Activated naive CD8-positive, alpha-beta T cell (primary cell): Measurements from ENCODE around the gene B4GALT1.
"Not testable (repeated sequence)": the region's sequence is repeated elsewhere in the genome, so short reads cannot be mapped to it uniquely, and the experiment has no call there.

Source experiments
- H3K27ac Mint-ChIP-seq: one replicate; pipeline ENCODE4 v1.8.0; 2021; ENCODE audit warnings: mixed read lengths
- H3K27me3 Mint-ChIP-seq: one replicate; pipeline ENCODE4 v1.8.0; 2021; ENCODE audit warnings: mixed read lengths
- H3K36me3 Mint-ChIP-seq: one replicate; pipeline ENCODE4 v1.8.0; 2021; ENCODE audit warnings: mixed read lengths
- H3K4me1 Mint-ChIP-seq: one replicate; pipeline ENCODE4 v1.8.0; 2021; ENCODE audit warnings: low read depth, mixed read lengths
- H3K4me3 Mint-ChIP-seq: one replicate; pipeline ENCODE4 v1.8.0; 2021; ENCODE audit warnings: mild to moderate bottlenecking, mixed read lengths
- H3K9me3 Mint-ChIP-seq: one replicate; pipeline ENCODE4 v1.8.0; 2021; ENCODE audit warnings: low read depth, mixed read lengths

The B4GALT1 gene

DNA sequence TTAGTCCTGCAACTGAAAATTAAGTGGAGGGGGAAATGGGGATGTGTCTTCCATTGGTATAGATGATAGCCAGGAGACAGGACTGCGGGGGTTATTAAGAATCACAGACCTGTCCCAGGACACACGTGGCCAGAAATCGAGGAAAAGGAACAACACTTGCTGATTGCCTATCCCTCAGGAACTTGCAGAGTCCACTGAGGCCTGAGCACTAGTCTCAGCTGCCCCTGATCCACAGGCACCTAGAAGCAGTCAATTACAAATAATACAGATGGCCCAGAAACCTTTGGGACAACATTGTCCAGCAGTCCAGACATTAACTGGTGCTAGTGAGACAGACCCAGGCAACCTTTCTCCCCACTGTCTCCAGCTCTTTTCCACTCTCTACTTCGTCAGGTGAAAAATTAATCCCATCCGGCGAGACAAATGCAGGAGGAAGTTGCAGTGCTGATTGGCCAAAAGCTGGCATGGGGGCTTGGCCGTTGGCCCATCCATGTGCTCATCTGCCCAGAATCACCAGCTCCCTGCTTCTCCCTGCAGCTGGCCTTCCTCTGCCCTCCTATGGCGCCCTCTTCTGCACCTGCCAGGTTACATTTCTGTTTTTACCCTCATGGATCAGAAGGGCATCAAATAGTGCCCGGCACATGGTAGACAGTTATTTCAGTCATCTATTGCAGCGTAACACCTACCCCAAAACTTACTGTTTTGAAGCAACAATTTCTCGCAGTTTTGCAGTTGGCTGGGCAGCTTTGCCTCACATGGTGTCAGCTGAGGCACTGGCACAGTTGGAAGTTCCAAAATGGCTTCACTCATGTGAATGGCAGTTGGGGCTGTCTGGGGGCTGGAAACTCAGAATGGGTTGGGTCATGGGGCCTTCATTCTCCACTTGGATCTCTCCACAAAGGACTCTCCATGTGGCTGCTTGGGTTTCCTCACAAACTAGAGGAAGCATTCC, 3.6 kb upstream of the B4GALT1 start:
- no peak overlapping the region for H3K4me3 Mint-ChIP-seq
- no peak overlapping the region for H3K27ac Mint-ChIP-seq
- no peaks in the 10 kb centered on the region for H3K36me3 Mint-ChIP-seq
- no peaks in the 10 kb centered on the region for H3K27me3 Mint-ChIP-seq
- no peaks in the 10 kb centered on the region for H3K9me3 Mint-ChIP-seq
- peaks cover 26% of the 10 kb centered on the region for H3K4me1 Mint-ChIP-seq

- no peaks in the 10 kb centered on the region for H3K27me3 Mint-ChIP-seq
- H3K9me3 Mint-ChIP-seq = no peaks in the 10 kb centered on the region
- H3K36me3 Mint-ChIP-seq = no peaks in the 10 kb centered on the region
- H3K27ac Mint-ChIP-seq = peak overlapping the region; percentile 97
- H3K4me3 Mint-ChIP-seq = peak overlapping the region; percentile 91
- peaks cover 41% of the 10 kb centered on the region for H3K4me1 Mint-ChIP-seq
Measured at GRCh38 chr9:33168941-33169544, 1.9 kb upstream of the B4GALT1 start.

DNA sequence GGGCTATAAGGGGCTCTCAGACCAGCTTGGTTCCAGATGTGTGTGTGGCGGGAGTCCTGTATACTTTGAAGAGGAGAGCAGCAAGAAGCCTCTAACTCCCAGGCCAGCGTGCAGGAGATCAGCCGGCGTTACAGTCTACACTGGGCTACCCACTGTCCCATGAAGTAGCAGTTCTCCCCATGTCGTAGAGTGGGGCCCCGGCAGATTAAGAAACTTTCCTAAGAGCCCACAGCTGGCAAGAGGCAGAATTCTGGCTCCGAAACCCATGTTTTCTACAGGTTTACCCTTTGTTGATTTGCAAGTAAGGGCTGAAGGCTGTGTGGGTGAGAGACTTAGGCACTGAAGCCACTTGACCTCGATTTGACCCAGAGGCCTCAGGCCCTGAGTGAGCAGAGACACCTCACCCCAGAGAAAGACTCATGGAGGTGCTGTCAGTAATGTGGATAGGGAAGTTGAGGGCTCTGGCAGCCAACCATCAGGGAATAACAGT, 881 bp upstream of the B4GALT1 start:
- Mint-ChIP-seq H3K27me3 (no peaks in the 10 kb centered on the region), H3K4me3 (peak overlapping the region; percentile 91), H3K27ac (peak overlapping the region; percentile 97), H3K9me3 (no peaks in the 10 kb centered on the region), H3K4me1 (peaks cover 49% of the 10 kb centered on the region), H3K36me3 (no peaks in the 10 kb centered on the region)

- H3K4me1 Mint-ChIP-seq = peaks cover 65% of the 10 kb centered on the region
- no peaks in the 10 kb centered on the region for H3K36me3 Mint-ChIP-seq
- H3K27ac Mint-ChIP-seq = peak overlapping the region; percentile 93
- peak overlapping the region; percentile 93 for H3K4me3 Mint-ChIP-seq
- no peaks in the 10 kb centered on the region for H3K9me3 Mint-ChIP-seq
- no peaks in the 10 kb centered on the region for H3K27me3 Mint-ChIP-seq
Measured at GRCh38 chr9:33166231-33167083, 679 bp downstream of the B4GALT1 start.

DNA sequence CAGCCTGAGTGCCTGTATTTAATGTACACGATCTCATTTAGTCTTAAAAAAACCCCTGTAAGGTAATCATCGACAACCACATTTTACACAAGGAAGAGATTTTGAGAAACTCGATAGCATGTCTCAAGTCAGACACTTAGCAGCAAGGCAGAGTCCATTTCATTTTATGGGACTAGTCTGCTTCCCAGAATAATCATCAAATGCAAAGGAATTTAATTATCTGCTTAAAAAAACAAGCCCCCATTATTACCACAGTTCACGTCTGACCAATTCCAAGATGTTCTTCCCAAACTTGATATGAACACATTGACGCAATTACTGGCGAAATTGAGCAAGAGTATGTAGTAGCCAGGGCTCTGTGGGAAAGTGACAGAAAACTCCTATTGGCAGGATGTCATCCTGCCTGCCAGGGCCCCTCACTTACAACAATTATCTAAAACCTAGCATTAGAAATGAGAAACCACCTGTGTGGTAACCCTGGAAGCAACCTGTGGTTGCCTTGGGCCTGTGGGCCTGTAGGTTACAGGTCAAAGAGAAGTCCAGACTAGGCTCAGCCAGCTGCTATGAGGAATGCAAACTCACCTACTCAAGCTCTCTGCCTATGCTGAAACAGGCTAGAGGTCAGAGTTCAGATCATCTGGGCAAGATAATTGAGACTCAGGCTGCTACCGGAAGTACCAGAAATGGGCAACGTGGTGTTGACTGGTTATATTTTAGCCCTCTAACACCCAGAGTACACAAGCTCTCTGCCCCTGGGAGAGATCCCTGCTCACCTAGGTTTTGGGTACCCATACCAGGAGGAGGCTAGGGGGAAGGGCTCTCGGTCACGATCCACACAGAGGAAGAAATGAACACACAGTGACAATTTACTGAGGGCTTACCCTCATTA, 1.6 kb downstream of the B4GALT1 start:
- H3K4me1 Mint-ChIP-seq = peaks cover 72% of the 10 kb centered on the region
- H3K27ac Mint-ChIP-seq = peak overlapping the region; percentile 93
- no peaks in the 10 kb centered on the region for H3K27me3 Mint-ChIP-seq
- peak overlapping the region; percentile 93 for H3K4me3 Mint-ChIP-seq
- H3K9me3 Mint-ChIP-seq = no peaks in the 10 kb centered on the region
- H3K36me3 Mint-ChIP-seq = no peaks in the 10 kb centered on the region

- not testable (repeated sequence) for H3K27me3 Mint-ChIP-seq, H3K36me3 Mint-ChIP-seq, H3K9me3 Mint-ChIP-seq
- Mint-ChIP-seq H3K4me1 (peaks cover 78% of the 10 kb centered on the region), H3K27ac (peak overlapping the region; percentile 93), H3K4me3 (peak overlapping the region; percentile 93)
Measured at GRCh38 chr9:33164921-33165262, 2.2 kb downstream of the B4GALT1 start.

- Mint-ChIP-seq H3K4me3 (peak overlapping the region; percentile 82), H3K4me1 (peaks cover 84% of the 10 kb centered on the region), H3K36me3 (no peaks in the 10 kb centered on the region), H3K9me3 (no peaks in the 10 kb centered on the region), H3K27me3 (no peaks in the 10 kb centered on the region), H3K27ac (peak overlapping the region; percentile 97)
Measured at GRCh38 chr9:33164138-33164809, 2.9 kb downstream of the B4GALT1 start.

DNA sequence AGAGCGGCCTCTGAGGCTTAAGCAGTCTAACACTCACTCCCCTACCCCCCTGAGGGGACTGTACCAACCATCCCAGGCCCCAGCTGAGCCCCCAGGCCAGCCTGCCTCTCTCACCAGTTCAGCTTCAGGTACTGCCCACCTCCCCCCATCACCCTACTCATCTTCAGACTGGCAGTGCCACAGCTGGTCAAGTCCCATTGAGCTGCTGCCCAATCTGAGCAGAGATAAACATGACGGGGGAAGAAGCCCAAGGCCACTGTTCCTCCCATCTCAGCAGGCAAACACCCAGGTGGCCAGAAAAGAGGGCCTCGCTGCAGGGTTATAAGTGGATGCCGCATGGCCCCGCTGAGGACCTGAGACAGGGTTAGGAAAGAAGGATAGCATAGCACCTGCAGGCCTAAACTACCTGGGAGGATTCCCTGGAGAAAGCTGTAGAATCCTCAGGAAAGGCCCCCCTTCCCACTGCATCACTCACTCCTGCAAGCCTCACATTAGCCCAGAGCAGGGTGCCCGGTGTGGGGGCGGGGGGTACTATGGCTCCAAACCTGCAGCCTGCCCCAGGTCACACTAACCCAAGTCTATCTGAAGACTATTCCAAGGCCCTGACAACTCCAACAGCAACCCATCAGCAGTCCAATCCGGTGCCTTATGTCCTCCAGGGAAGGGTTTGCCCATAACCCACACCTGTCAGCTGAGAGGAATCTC, 3.6 kb downstream of the B4GALT1 start:
- peak overlapping the region; percentile 97 for H3K27ac Mint-ChIP-seq
- peaks cover 84% of the 10 kb centered on the region for H3K4me1 Mint-ChIP-seq
- H3K36me3 Mint-ChIP-seq = no peaks in the 10 kb centered on the region
- no peaks in the 10 kb centered on the region for H3K9me3 Mint-ChIP-seq
- H3K27me3 Mint-ChIP-seq = no peaks in the 10 kb centered on the region
- peak overlapping the region; percentile 82 for H3K4me3 Mint-ChIP-seq

- Mint-ChIP-seq H3K4me3 (peak overlapping the region; percentile 82), H3K36me3 (no peaks in the 10 kb centered on the region), H3K27ac (peak overlapping the region; percentile 97), H3K9me3 (no peaks in the 10 kb centered on the region), H3K4me1 (peaks cover 84% of the 10 kb centered on the region), H3K27me3 (no peaks in the 10 kb centered on the region)
Measured at GRCh38 chr9:33162721-33163311, 4.3 kb downstream of the B4GALT1 start.

- peak overlapping the region; percentile 97 for H3K27ac Mint-ChIP-seq
- peaks cover 91% of the 10 kb centered on the region for H3K4me1 Mint-ChIP-seq
- no peaks in the 10 kb centered on the region for H3K36me3 Mint-ChIP-seq
- no peaks in the 10 kb centered on the region for H3K9me3 Mint-ChIP-seq
- H3K27me3 Mint-ChIP-seq = no peaks in the 10 kb centered on the region
- peak overlapping the region; percentile 82 for H3K4me3 Mint-ChIP-seq
Measured at GRCh38 chr9:33161589-33162132, 5.5 kb downstream of the B4GALT1 start.

GRCh38 chr9:33161011-33161588, 6.0 kb downstream of the B4GALT1 start:
- Mint-ChIP-seq H3K27ac (peak overlapping the region; percentile 97), H3K27me3 (no peaks in the 10 kb centered on the region), H3K4me1 (peaks cover 93% of the 10 kb centered on the region), H3K9me3 (no peaks in the 10 kb centered on the region), H3K4me3 (peak overlapping the region; percentile 82), H3K36me3 (no peaks in the 10 kb centered on the region)

DNA sequence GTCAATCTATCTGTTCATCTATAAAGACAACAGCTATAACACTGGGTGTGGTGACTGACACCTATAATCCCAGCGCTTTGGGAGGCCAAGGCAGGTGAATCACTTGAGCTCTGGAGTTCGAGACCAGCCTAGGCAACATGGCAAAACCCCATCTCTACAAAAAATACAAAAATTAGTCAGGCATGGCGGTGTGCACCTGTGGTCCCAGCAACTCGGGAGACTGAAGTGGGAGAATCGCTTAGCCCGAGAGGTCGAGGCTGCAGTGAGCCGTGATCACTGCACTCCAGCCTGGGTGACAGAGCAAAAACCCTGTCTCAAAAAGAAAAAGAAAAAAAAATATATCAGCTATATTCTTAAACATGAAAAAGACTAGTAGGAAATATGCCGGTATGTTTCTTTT, 6.7 kb downstream of the B4GALT1 start:
- peak overlapping the region; percentile 82 for H3K4me3 Mint-ChIP-seq
- H3K36me3 Mint-ChIP-seq, H3K9me3 Mint-ChIP-seq, H3K27me3 Mint-ChIP-seq: not testable (repeated sequence)
- H3K4me1 Mint-ChIP-seq = peaks cover 92% of the 10 kb centered on the region
- peak overlapping the region; percentile 97 for H3K27ac Mint-ChIP-seq
